Activated B cell treated with CpG ODN at 0.5 μM for 24 hours (primary cell): ENCODE measurements around the gene LDAH. TPM values are rescaled to one million over a fixed set of nuclear protein-coding genes. Genes with fewer than 3 reads are reported as not detected.
"Not testable (repeated sequence)": the region's sequence is repeated elsewhere in the genome, so short reads cannot be mapped to it uniquely, and the experiment has no call there.

Experiments used
- ATAC-seq: fragments of 200-7000 bp; cut with Tn5 transposase; one replicate; pipeline ENCODE4 v1.10.0; 2021; ENCODE audit warnings: low read depth, mild to moderate bottlenecking, moderate library complexity
- CTCF ChIA-PET: fragments of 350-600 bp; sonication (Branson Sonifier 250); formaldehyde crosslinking; loops from one replicate; lab custom pipeline; 2021; ENCODE audit warnings: antibody characterized with exemption; lab: Charles Lee
- POLR2A ChIA-PET: fragments of 350-600 bp; sonication (Branson Sonifier 250); formaldehyde crosslinking; loops from one replicate; lab custom pipeline; 2021; ENCODE audit warnings: antibody characterized with exemption; lab: Charles Lee
- DNase-seq: peaks from one replicate; pipeline ENCODE4 v3.0.0; 2022
- H3K27ac Mint-ChIP-seq: one replicate; pipeline ENCODE4 v1.8.0; 2020; ENCODE audit warnings: mixed read lengths
- H3K27me3 Mint-ChIP-seq: one replicate; pipeline ENCODE4 v1.8.0; 2021; ENCODE audit warnings: mixed read lengths
- H3K36me3 Mint-ChIP-seq: one replicate; pipeline ENCODE4 v1.8.0; 2021; ENCODE audit warnings: low read depth, mixed read lengths
- H3K4me1 Mint-ChIP-seq: one replicate; pipeline ENCODE4 v1.8.0; 2021; ENCODE audit warnings: mixed read lengths
- H3K4me3 Mint-ChIP-seq: one replicate; pipeline ENCODE4 v1.8.0; 2020; ENCODE audit warnings: mild to moderate bottlenecking, mixed read lengths
- H3K9me3 Mint-ChIP-seq: one replicate; pipeline ENCODE4 v1.8.0; 2020; ENCODE audit warnings: mixed read lengths
- intact Hi-C: fragments of 100-400 bp; cut with micrococcal nuclease; formaldehyde crosslinking; loops from one replicate; pipeline ENCODE4 v1.15.1; 2024
- total RNA-seq: library from RNA; stranded (reverse); gene quantifications from 2 replicates; pipeline ENCODE4 v1.2.3, GENCODE V29; 2022
- TF ChIP-seq, protein P1 (sequence below): fragments of 200-600 bp; IDR thresholded peaks from one replicate; pipeline ENCODE4 v1.8.0; 2022; ENCODE audit warnings: antibody characterized with exemption, mild to moderate bottlenecking

LDAH gene
- total RNA-seq, 1 donor from 2014 or later: 31.2 TPM

DNA sequence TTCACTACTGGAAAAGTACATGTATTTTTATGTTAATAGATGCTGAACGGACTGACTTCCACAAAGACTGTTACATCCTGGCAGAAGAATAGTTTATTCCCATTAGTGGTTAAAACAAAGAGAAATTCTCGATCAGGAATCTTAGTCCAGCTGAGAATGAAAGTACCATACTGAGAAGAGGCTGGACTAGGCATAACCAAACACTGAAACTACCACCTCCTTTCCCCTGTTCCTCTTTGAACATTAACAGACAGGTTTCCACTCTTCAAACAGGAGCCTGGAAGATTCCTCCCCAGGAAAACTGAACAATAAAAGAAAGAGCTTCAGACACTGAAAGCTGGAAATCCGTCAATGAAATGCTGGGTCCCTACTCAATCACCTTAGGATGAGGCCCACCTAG is 25.8 kb downstream of the LDAH start:
- no peak overlapping the region for H3K4me3 Mint-ChIP-seq
- H3K36me3 Mint-ChIP-seq: peaks cover 70% of the 10 kb centered on the region
- CTCF ChIA-PET: no interaction called here
- no peak overlapping the region for H3K27ac Mint-ChIP-seq
- POLR2A ChIA-PET: no interaction called here
- H3K4me1 Mint-ChIP-seq: no peaks in the 10 kb centered on the region
- TF ChIP-seq, protein P1, sequence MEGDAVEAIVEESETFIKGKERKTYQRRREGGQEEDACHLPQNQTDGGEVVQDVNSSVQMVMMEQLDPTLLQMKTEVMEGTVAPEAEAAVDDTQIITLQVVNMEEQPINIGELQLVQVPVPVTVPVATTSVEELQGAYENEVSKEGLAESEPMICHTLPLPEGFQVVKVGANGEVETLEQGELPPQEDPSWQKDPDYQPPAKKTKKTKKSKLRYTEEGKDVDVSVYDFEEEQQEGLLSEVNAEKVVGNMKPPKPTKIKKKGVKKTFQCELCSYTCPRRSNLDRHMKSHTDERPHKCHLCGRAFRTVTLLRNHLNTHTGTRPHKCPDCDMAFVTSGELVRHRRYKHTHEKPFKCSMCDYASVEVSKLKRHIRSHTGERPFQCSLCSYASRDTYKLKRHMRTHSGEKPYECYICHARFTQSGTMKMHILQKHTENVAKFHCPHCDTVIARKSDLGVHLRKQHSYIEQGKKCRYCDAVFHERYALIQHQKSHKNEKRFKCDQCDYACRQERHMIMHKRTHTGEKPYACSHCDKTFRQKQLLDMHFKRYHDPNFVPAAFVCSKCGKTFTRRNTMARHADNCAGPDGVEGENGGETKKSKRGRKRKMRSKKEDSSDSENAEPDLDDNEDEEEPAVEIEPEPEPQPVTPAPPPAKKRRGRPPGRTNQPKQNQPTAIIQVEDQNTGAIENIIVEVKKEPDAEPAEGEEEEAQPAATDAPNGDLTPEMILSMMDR: no peak
- intact Hi-C loops: no loop called here
- ATAC-seq (no peak), DNase-seq (no peak)
- peaks cover 14% of the 10 kb centered on the region for H3K9me3 Mint-ChIP-seq
- no peaks in the 10 kb centered on the region for H3K27me3 Mint-ChIP-seq

DNA sequence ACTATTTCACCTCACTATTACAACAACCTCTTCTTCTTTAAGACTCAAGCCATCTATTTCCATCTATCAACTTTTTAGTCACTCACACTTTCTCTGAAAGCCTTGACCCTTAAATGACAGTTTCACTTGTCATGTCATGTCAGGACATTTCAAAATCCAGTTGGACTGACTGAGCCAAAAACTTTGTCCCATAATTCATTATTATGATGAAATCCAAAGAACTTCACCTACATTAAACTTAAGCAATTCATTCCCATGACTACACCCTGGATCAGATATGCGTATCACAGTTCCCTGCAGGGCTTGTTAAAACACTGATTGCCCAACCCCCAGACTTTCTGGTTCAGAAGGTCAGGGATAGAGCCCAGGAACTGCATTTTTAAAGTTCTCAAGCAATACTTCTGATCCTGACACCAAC is 26.5 kb downstream of the LDAH start:
- H3K4me3 Mint-ChIP-seq: no peak overlapping the region
- DNase-seq (no peak), ATAC-seq (no peak)
- no peak overlapping the region for H3K27ac Mint-ChIP-seq
- no peaks in the 10 kb centered on the region for H3K27me3 Mint-ChIP-seq
- intact Hi-C loops: no loop called here
- ChIA-PET CTCF (no interaction called here), POLR2A (no interaction called here)
- TF ChIP-seq, protein P1: no peak
- H3K4me1 Mint-ChIP-seq: no peaks in the 10 kb centered on the region
- H3K36me3 Mint-ChIP-seq: peaks cover 71% of the 10 kb centered on the region
- H3K9me3 Mint-ChIP-seq: peaks cover 14% of the 10 kb centered on the region

DNA sequence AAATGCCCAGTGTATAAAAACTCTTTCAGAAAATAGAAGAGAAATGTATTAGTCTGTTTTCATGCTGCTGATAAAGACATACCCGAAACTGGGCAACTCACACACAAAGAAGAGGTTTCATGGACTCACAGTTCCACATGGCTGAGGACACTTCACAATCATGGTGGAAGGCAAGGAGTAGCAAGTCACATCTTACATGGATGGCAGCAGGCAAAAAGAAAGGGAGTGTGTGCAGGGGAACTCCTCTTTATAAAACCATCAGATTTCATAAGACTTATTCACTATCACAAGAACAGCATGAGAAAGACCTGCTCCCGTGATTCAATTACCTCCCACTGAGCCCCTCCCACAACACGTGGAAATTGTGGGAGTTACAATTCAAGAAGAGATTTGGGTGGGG is 29.0 kb downstream of the LDAH start:
- H3K4me1 Mint-ChIP-seq, CTCF ChIA-PET, H3K27ac Mint-ChIP-seq, H3K27me3 Mint-ChIP-seq, H3K4me3 Mint-ChIP-seq, intact Hi-C loops, DNase-seq, POLR2A ChIA-PET, ATAC-seq: not testable (repeated sequence)
- Mint-ChIP-seq H3K36me3 (peaks cover 80% of the 10 kb centered on the region), H3K9me3 (peaks cover 14% of the 10 kb centered on the region)

DNA sequence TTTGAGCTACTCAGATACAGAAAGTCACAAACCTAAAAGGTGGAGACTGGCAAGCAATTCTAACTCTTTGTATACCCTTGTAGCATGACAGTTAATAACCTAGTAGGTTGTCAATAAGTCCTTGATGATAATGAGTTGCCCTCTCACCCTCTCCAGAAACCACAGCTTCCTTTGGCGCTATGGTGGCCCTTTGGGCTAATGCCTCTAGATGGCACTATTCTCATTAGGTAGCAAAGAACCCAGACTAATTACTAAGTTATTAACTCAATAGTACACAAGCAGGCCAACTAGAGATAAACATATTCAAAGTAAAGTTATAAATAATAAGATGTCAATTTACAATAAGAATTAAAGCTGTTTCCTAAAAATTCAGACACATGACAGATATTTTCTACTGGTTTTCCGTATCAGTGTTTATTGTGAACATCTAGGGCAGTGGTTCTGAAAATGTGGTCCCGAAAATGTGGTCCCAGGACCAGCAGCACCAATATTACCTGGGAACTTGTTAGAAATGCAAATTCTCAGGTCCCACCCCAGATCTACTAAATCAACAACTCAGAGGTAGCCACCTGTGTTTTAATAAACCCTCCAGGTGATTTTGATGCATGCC is 41.1 kb downstream of the LDAH start:
- POLR2A ChIA-PET: interaction anchor here (0.9 kb wide), 1 partner anchor 116 kb away, joined by 3 read pairs; no protein-coding TSS in a partner anchor
- ATAC-seq (no peak), DNase-seq (no peak)
- CTCF ChIA-PET: interaction anchor here (0.7 to 3.2 kb wide), 12 partner anchors 10 to 181 kb away, joined by 3 to 20 read pairs (median 5); no protein-coding TSS in a partner anchor
- Mint-ChIP-seq H3K4me1 (no peaks in the 10 kb centered on the region), H3K27me3 (no peaks in the 10 kb centered on the region), H3K4me3 (no peak overlapping the region), H3K9me3 (no peaks in the 10 kb centered on the region), H3K27ac (no peak overlapping the region), H3K36me3 (peaks cover 35% of the 10 kb centered on the region)
- TF ChIP-seq, protein P1: no peak
- intact Hi-C loops: loop anchor here (1.0 kb wide), 1 partner anchor 182 kb away; no protein-coding TSS in a partner anchor

DNA sequence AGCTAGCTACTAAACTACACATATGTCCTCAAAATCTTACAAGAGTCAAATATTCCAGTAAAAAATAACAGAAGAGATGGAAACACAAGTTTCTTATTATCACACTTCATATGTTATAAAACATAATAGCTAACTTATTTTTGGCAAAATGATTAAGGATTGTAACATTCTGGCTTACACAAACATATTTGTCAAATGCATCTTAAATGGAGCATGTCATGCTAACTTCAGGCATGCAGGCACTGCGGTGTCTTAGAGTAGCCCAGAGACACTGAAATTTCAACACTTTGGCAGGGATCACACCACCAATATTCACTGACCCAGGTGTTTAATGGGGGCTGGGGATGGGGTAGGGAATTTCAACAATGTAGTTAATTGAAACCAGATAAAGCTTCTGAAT is 51.6 kb downstream of the LDAH start:
- Mint-ChIP-seq H3K27me3 (no peaks in the 10 kb centered on the region), H3K9me3 (peaks cover 5% of the 10 kb centered on the region), H3K4me3 (no peak overlapping the region), H3K36me3 (peaks cover 62% of the 10 kb centered on the region), H3K27ac (no peak overlapping the region), H3K4me1 (no peaks in the 10 kb centered on the region)
- intact Hi-C loops: no loop called here
- ChIA-PET CTCF (interaction anchor here (3.5 kb wide), 1 partner anchor 10 kb away, joined by 15 read pairs; no protein-coding TSS in a partner anchor), POLR2A (no interaction called here)
- no peak for DNase-seq
- TF ChIP-seq, protein P1: no peak
- ATAC-seq: no peak
